Activated CD4-positive, alpha-beta T cell treated with anti-CD3 and anti-CD28 coated beads for 1 hour (primary cell): ENCODE measurements around the gene KCNG3.
"Not testable (repeated sequence)": the region's sequence is repeated elsewhere in the genome, so short reads cannot be mapped to it uniquely, and the experiment has no call there.

Experiments
- DNase-seq: peaks from one replicate; pipeline ENCODE4 v3.0.0-alpha.2; 2020

Gene KCNG3

DNA sequence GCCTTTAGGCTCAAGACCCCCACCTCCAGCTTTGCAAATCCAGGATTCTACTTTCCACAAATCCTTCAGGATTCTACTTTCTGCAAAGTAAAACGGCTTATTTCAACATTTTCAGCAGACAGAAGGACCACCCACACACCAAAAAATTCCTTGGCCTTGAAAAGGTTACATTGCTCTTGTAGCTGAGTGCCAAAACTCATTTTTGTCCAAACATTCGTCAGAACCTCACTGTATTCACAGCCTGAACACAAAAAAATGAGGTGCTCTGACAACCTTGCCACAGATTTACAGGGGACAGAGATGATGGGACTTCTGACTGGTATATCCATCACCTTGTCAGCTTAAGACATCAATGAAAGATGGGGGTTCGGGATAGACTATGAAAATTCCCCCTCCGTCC, 69.7 kb downstream of the KCNG3 start:
- DNase-seq: no peak

DNA sequence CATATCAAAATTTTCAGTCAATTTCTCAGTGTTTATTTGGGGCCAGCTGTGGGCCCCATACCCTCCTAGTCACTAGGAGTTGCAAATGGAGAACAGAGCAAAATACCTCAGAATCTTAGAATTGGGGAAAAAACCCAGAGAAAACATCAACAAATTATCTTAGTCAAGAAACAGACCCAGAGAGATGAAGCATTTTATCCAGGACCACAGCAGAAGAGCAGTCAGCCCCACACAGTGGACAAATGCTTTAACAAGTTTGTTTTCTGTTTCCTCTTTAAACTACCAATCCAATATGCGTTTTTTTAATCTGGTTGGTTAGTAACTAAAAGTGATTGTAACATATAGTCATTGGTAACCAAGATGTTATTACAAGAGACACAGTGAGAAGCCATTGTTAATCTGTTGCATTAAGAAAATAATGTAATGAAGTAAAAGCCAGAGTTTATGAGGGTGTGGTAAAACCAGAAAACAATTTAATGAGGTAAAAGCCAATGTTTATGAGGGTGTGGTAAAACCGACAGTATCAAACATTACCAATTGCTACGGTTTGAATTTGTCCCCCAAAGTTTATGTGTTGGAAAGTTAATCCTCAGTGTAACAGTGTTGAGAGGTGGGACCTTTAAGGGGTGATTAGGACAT, 72.1 kb downstream of the KCNG3 start:
- no peak for DNase-seq

DNA sequence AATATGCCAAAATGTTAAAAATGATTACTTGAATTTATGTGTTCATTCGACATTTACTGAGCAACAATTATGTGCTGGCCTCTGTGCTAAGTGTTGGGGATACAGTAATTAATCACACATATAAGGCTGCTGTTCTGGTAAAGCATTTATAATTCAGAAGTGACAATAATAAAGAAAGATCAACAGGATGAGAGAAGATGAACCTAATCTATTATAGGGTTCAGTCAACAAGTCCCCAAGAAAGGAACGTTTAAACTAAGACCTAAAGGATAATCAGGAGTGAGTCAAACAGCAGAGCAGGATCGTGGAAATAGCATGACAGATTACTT, 72.7 kb downstream of the KCNG3 start:
- no peak for DNase-seq

DNA sequence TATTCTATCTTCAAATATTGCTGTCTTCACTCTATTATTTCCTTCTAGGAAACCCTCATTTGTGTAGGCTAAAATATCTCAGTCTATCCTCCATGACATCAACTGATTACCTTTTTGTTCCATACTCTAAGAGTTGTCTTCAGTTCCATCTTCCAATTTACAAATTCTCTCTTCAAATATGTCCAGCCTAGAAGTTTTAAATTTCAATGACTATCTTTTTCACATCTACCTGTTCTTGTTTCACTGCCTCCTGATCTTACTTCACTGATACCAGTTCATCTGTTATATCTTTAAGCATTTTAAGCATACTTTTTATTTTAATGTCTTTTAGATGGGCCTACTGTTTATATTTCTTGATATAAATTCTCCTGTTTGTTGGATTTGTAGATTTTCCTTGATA, 79.1 kb downstream of the KCNG3 start:
- no peak for DNase-seq

DNA sequence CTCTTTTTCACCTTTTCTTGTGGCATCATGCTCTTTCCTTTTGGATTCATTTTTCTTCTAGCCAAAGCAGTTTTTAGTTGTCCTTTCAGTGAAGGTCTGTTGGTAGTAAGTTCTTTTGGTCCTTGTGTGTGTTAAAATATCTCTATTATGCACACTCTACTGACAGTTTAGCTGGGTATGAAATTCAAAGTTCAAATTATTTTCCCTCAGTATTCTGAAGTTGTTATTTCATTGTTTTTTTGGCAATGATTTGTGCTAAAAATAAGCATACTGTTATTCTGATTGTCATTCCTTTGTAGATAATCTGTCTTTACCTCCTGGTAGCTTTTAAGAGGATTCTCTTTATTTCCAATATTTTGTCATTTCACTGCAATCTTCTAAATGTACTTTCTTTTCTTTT, 79.6 kb downstream of the KCNG3 start:
- no peak for DNase-seq

DNA sequence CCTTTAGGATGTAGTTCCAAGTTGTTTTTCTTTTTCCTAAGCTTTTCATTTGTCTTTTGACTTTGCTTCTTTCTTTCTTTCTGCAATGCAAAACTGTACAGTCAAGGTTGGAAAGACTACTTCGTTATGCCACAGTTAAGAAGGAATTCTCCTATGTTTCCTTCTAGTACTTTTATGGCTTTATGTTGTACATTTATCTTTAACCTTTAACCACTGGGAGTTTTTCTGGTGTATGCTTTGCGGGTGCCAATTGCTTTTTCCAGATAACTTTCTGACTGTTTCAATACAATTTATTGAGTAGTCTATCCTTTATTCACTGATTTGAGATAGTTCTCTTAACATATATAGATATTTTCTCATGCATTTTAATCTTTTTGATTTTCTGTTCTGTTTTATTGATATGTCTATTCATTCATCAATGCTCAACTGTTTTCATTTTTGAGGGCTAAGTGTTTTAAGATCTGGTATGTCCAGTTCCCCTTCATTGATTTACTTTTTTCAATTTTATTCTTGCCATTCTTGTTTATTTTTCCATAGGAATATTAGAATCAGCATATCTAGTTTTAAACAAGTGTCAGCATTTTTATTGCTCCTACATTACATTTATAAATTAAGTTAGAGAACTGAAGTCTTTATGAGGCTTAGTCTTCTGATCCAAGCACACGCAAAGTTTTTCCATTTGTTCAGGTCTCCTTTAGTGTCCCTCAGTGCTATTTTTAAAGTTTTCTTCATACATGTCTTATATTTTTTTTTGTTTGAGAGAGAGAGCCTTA, 82.9 kb downstream of the KCNG3 start:
- no peak for DNase-seq

DNA sequence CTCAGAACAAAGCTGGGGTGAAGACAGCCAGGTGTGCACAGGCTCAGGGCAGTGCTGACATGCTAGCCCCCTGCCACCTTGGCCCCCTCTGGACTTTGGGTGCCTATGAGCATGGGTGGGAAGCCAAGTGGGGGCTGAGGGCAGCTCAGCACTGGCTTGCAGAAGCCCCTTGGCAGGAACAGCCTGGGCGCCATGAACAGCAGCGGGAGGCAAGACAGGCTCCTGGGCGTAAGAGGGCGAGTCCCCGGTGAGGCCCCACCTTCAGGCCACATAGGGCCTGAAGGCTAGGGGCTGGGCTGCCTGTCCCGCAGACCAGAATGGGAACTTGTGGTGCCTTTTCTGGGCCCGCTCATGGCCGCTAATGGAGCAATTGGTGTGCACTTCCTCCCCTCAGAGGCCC, 85.8 kb downstream of the KCNG3 start:
- no peak for DNase-seq

DNA sequence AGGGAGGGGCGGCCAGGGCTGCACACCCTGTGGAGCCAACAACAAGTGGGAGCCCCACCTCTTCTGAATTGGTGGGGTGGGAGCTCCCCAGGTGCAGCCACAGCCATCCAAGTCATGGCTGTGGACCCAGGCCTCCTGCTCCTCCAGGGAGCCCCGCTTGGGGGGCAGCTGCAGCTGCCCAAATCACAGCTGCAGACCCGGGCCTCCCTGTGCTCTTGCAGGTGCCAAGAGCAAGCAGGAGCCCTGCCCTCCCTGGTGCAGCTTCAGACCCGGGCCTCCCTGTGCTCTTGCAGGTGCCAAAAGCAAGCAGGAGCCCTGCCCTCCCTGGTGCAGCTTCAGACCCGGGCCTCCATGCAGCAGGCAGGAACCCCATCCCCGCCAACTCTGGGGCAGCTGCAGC, 86.3 kb downstream of the KCNG3 start:
- DNase-seq: no peak

DNA sequence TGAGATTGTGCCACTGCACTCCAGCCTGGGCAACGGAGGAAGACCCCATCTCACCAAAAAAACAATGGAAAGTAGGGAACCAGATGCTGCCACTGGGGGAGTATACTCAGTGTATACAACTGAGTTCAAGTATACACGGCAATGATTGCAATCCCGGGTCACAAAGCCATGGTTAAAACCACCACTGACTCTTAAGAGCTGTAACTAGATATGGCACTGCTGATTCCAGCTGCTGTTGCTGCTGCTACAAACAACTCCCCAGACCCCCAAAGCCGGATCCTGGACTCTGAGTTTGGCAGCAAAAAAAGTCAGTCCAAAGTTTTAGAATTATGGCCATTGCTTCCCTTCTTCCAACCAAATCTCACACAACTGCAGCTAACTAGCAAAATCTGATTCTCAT, 89.1 kb downstream of the KCNG3 start:
- no peak for DNase-seq

DNA sequence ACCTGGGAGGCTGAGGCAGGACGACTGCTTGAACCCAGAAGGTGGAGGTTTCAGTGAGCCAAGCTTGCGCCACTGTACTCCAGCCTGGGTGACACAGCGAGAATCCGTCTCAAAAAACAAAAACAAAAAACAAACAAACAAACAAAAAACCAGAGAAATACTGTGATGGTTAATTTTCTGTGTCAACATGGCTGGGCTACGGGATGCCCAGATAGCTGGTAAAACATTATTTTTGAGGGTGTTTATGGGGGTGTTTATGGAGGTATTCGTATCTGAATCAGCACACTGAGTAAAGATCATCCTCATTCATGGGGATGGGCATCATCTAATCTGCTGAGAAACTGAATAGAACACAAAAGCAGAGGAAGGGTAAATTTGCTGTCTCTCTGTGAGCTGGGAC, 92.0 kb downstream of the KCNG3 start:
- no peak for DNase-seq

DNA sequence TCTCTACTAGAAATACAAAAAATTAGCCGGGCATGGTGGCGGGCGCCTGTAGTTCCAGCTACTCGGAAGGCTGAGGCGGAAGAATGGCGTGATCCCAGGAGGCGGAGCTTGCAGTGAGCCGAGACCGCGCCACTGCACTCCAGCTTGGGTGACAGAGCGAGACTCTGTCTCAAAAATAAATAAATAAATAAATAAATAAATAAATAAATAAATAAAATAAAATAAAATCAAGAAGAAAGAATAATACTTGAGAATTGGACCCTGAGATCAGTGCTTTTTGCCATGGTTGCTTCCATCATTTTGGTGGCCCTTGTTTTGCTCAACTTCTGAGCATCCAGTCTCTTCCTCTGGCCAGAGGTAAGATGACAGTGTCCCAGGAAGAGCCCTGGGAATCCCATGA, 95.7 kb downstream of the KCNG3 start:
- not testable (repeated sequence) for DNase-seq

DNA sequence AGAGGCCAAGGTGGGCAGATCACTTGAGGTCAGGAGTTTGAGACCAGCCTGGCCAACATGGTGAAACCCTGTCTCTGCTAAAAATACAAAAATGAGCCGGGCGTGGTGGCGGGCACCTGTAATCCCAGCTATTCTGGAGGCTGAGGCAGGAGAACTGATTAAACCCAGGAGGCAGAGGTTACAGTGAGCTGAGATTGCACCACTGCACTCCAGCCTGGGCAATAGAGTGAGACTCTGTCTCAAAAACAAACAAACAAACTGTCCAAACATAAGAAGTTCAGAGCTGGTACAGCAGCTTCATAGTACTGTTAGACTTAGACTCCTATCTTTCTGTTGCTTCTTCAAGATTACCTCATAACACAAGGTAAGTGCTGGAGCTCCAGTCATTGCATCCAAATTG, 100.5 kb downstream of the KCNG3 start:
- DNase-seq: not testable (repeated sequence)

DNA sequence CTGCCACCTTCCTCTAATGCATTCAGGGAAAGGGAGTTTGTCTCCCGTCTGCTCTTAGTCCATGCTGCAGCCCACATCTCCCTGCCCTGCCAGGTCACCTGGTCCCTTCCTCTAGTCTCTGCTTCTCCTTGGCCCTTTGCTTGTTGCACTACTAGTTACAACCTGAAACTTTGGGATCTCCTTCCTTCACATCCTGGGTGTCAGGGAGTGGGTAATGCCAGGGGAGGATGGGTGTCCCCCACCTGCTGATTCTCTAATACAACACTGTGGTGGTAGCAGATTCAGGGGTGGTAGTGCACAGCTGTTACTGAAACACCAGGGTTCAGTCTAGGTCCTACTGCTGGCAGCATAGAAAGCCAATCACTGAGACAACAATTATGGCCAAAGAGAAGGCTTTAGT, 101.6 kb downstream of the KCNG3 start:
- no peak for DNase-seq
